ENCODE results near the gene KCTD1.

KCTD1 gene

DNA sequence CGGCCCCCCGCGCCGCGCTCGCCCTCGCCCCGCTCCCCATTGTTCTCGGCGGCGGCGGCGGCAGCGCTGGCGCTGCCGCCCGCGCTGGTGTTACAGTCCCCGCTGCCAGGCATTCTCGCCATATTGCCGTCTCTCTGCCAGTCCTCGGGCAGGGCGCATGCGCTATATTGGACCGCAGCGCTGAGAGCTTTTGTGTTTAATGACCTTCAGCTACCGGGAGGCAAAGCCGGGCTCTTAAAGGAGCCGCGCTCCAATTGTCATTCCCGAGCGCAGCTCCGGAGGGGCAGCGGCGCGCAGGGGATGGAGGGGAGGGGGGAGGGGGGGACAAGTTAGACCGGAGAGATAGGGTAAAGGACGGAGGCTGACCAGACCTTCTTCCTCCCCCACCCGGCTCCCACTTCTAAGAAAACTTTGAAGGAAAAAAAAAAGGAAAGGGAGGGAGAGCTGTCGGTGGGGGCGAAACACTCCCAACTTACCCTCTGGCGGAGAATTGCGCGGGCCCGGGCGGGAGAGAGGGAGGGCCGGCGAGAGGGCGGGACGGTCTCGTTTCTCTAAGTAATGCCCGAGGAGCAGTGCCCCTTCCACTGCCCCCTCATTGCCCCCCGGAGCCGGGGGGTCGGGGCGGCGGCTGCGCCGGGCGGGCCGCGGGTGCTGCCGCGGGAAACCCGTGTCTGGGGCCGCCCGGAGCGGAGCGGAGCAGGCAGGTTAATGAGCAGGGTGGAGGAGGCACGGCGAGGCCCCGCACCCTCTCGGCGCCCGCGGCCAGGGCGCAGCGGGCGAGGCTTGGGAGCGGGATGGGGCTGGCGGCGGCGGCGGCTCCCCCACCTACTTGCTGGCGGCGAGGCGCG, at the start of gene KCTD1:
Gene KCTD1 (minus strand): TSS at position 139 of the 848 bp plus-strand sequence. CDS start 17 bp downstream, at position 122.
- DNase-seq, result peak; percentile 69

DNA sequence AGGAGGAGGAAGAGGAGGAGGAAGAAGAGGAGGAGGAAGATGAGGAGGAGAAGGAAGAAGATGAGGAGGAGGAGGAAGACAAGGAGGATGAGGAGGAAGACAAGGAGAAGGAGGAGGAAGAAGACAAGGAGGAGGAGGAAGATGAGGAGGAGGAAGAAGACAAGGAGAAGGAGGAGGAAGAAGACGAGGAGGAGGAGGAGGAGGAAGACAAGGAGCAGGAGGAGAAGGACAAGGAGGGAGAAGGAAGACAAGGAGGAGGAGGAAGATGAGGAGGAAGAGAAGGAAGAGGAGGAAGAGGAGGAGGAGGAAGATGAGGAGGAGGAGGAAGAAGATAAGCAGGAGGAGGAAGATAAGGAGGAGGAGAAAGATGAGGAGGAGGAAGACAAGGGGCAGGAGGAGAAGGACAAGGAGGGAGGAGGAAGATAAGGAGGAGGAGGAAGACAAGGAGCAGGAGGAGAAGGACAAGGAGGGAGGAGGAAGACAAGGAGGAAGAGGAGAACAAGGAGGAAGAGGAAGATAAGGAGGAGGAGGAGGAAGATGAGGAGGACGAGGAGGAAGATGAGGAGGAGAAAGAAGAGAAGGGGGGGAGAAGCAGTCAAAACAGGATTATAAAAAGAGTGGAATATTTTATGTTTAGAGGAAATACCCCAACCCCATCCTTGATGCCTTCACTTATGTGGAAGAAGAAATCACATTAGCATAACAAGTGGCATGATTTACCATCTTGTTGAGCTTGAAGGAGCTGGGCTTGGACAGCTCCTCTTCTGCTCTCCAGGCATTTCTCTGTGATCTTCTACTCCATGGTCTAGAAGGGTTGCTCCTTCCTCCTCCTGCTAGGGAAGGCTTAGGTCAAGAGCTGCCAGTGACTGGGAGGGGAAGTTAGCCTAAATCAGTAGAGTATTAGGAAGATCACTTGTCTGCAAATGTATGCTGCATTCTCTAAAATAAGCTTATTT, 45.3 kb upstream of the KCTD1 start:
- DNase-seq, result no peak

DNA sequence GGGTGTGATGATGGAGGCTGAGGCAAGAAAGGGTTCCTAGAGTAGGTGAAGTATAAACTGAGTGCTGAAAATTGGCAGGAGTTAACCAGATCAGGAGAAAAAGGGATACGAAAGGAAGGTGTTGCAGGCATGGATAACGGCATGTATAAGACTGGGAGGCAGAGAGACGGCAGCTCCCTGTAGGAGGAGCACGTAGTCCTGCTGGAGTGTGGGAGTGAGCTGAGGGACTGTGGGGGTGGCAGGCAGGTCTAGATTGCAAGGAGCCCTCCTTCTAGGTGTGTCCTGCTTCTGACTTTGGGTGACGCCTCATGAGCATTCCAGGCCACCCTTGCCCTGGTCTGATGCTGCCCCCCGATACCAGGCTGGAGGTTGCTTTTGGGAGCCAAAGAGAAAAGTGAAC, 36.4 kb upstream of the KCTD1 start:
- no peak for DNase-seq

GRCh38 chr18:26579941-26580618, 31.7 kb upstream of the KCTD1 start:
- no peak for DNase-seq

GRCh38 chr18:26575865-26576217, 27.5 kb upstream of the KCTD1 start:
- no peak for DNase-seq

GRCh38 chr18:26574958-26575864, 26.9 kb upstream of the KCTD1 start:
- DNase-seq, result no peak

GRCh38 chr18:26568926-26569665, 20.7 kb upstream of the KCTD1 start:
- DNase-seq, result no peak

DNA sequence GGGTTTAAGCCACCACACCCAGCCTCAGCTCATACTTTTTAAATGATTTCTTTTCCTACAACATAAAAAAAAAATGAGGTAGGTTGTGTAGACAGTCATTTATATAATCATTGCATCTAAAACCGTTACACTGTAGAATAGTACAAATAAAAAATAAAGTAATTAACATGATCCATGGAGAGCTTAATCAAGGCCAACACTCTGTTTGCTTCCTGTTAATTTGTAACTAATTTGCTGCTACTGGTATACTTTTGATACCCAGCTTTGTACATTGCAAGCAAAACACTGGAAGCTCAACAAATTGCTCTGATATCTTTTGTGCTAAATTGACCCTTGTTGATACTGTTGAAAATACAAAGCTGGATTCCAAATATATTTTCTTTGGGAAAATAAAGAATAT, 20.2 kb upstream of the KCTD1 start:
- DNase-seq, result no peak

GRCh38 chr18:26566874-26567555, 18.7 kb upstream of the KCTD1 start:
- DNase-seq, result no peak

GRCh38 chr18:26565514-26565913, 17.2 kb upstream of the KCTD1 start:
- no peak for DNase-seq

GRCh38 chr18:26563024-26563423, 14.7 kb upstream of the KCTD1 start:
- DNase-seq, result no peak

- no peak for DNase-seq
These were observed 14.2 kb upstream of the KCTD1 start for GRCh38 chr18:26562568-26562967.

DNA sequence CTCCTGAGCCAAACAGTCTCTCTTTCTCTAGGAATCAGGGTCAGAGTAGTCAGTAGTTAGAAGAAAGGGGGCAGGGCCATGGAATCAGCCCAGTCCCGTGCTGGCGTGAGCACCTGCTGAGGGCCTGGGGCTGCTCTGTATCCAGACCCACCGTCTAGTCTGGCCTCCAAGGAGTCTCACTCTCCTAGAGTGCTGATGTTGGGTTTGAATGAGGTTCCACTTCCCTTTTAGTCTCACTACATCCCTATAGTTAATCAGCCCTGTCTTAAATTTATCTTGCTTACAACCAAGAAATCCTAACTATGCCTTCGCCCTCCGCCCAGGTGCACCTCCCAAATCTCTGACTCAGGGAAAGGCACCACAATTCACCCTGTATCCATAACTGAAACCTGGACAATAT, 13.4 kb upstream of the KCTD1 start:
- no peak for DNase-seq

DNA sequence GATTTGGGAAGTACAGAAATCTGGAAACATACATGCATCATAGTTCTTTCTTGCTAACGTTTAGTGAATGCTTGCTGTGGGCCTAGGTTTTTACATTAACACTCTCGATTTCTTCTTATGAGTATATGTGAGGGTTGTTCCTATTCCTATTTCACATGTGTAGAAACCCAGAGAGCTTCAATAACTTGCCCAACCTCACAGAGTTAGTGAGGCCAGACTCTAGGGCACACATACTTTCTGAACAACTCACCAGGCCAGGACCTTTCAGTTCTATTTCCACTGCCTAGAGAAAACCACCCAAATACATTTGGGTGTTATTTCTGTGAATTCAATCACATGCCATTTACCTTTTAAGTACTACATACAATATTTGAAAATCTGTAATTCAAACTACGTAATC, 8.2 kb upstream of the KCTD1 start:
- no peak for DNase-seq

GRCh38 chr18:26555804-26556553, 7.6 kb upstream of the KCTD1 start:
- no peak for DNase-seq

- DNase-seq, result no peak
These were observed 5.6 kb upstream of the KCTD1 start for GRCh38 chr18:26553943-26554342.

- no peak for DNase-seq
These were observed 3.3 kb upstream of the KCTD1 start for GRCh38 chr18:26551695-26552081.

DNA sequence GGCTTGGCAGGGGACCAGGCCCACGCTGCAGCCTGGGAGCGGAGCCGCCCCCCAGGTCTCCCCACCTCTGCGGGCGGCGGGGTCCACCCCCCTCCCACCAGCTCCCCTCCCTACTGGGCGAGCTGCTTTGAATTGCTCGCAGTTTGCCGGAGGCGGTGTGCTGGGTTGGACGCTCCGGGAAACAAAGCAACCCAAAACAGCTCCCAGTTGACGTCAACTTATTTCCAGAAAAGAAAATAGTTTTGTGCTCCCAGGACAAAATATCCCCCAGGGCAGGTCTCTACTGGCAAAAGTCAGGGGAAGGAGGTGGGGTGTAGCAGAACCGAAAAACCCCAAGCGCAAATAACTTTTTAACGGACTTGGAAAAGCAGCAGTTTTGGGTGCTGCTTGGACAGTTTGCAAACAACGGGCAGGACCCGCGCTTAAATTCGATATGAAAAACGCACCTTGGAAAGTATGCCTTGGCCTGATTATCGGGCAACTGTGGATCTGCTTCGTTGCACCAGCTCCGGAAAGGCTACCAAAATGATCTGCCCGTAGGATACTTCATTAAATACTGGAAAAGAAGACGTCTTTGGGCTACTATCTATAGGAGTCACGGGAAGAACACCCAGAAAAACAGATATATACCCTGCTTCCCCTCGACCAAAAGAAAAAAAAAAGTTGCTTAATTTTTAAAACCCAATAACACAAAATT, 2.8 kb upstream of the KCTD1 start:
- DNase-seq, result peak; percentile 20

Measured in NCI-H146 (cell line).